SK-N-MC (cell line): Measurements from ENCODE around the gene CD276.

Experiments used
- DNase-seq: peaks from one replicate; pipeline ENCODE4 v3.0.0-alpha.2; 2011; ENCODE audit warnings: low read depth, low spot score
- H3K27ac ChIP-seq: fragments of 200-600 bp; sonication (generic); 2 replicates; pipeline ENCODE4 v1.5.1; 2016; ENCODE audit warnings: mixed run types
- H3K36me3 ChIP-seq: fragments of 200-600 bp; sonication (generic); 2 replicates; pipeline ENCODE4 v1.6.1; 2017; ENCODE audit warnings: antibody characterized with exemption, low read length, mixed read lengths; ENCODE audit not compliant: insufficient read depth
- H3K4me3 ChIP-seq: fragments of 200-600 bp; sonication (generic); 2 replicates; pipeline ENCODE4 v1.5.1; 2016
- H3K9ac ChIP-seq: fragments of 200-600 bp; sonication (generic); 2 replicates; pipeline ENCODE4 v1.8.0; 2017; ENCODE audit warnings: mixed run types, mixed read lengths; ENCODE audit not compliant: insufficient read length
- H3K9me3 ChIP-seq: fragments of 200-600 bp; sonication (generic); 2 replicates; pipeline ENCODE4 v1.6.1; 2017; ENCODE audit warnings: low read depth, mild to moderate bottlenecking, antibody characterized with exemption, low read length, moderate library complexity, mixed read lengths
- EZH2 ChIP-seq: fragments of 200-600 bp; sonication (generic); IDR thresholded peaks from one replicate; pipeline ENCODE4 v1.6.1; 2017; ENCODE audit warnings: antibody characterized with exemption
- FOXP2 ChIP-seq: optimal IDR thresholded peaks from 2 replicates; pipeline ENCODE3; 2011; ENCODE audit warnings: mild to moderate bottlenecking, moderate library complexity; ENCODE audit not compliant: insufficient read depth; ENCODE audit errors: extremely low read length, control extremely low read depth
- POLR2AphosphoS5 ChIP-seq: IDR thresholded peaks from 2 replicates; pipeline ENCODE4 v1.6.1; 2012; ENCODE audit warnings: mild to moderate bottlenecking, low read depth, low read length, borderline replicate concordance

Gene CD276

DNA sequence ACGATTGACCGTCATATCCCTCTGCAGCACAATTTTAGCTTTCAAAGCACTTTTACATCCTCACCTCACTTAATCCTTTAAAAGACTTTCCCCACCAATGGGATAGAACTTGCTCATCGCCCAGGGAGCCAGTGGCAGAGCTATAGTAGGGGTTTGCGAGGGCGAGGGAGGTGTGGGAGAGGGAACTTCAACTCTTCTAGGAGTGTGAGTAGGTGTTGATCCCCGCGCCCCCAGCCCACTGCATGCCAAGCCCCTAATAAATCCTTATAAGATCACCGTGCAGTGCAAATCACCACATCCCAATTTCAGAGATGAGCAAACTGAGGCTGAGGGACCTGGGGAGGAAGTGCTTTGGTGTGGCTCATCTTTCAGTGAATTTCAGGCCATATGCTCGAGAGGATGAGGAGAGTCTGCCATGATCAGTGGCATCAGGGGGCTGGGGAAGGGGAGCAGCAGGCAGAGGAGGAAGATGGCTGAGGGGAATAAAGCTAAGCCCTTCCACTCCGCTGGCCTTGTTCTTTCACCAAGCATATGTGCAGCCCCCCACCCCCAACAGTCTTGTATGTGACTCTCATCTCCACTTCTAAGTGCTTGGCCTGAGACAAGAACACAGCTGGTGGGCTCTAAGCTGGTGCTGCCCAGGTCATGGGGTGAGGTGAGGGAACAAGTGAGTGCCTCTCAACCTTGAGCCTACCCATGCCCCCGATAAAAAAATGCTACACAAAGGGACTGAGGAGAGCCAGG lies 63.8 kb downstream of the CD276 start:
- no peak for DNase-seq
- Histone ChIP-seq H3K9me3 (no peaks in the 10 kb centered on the region), H3K4me3 (no peak overlapping the region), H3K9ac (no peak overlapping the region), H3K36me3 (no peaks in the 10 kb centered on the region), H3K27ac (no peak overlapping the region)
- TF ChIP-seq EZH2 (no peak), FOXP2 (no peak), POLR2AphosphoS5 (no peak)

- no peak for TF ChIP-seq EZH2
- TF ChIP-seq FOXP2: no peak
- TF ChIP-seq POLR2AphosphoS5: no peak
- Histone ChIP-seq H3K4me3 (no peak overlapping the region), H3K9me3 (no peaks in the 10 kb centered on the region), H3K9ac (no peak overlapping the region), H3K27ac (no peak overlapping the region), H3K36me3 (no peaks in the 10 kb centered on the region)
- no peak for DNase-seq
Measured at GRCh38 chr15:73748730-73749129, 64.5 kb downstream of the CD276 start.

DNA sequence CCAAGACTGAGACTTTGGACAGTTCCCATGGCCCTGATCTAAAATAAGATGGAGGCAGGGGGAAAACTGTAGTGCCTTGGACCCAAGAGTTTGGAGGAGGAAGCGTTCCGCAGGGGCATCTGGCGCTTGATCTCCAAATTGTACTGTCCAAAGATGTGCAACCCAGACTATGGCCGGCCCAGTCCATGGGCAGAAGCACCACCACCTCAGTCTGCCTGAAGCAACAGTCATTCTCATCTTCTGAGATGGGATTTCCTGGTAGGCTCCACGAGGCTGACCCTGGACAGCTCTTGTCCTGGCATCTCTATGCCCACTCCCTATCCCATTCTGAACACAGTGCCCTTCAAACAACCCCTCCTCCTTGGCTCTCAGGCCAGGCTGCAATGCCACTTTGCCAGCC lies 65.3 kb downstream of the CD276 start:
- Histone ChIP-seq H3K27ac (no peak overlapping the region), H3K9ac (no peak overlapping the region), H3K4me3 (no peak overlapping the region), H3K9me3 (no peaks in the 10 kb centered on the region), H3K36me3 (no peaks in the 10 kb centered on the region)
- TF ChIP-seq FOXP2 (no peak), POLR2AphosphoS5 (no peak), EZH2 (no peak)
- no peak for DNase-seq

DNA sequence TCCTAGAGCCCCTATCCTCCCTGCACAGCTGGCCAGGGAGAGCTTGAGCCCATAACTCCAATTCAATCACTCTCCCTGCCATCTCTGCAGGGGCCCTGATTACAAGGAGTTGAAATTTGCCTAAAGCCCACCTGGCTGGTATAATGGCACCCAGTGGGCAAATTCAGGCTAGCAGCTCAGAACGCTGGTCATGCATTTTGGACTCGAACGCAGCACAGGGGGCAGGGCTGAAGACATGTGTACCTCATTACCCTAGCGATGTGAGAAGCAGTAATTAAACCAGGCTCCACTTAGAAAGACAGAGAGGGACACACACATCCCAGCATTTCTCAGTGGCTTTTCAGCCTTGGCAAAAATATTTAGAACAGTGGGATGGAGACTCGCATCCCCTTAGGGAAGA lies 65.8 kb downstream of the CD276 start:
- no peak for TF ChIP-seq FOXP2
- no peak for TF ChIP-seq EZH2
- no peak for TF ChIP-seq POLR2AphosphoS5
- Histone ChIP-seq H3K9me3 (no peaks in the 10 kb centered on the region), H3K4me3 (no peak overlapping the region), H3K27ac (no peak overlapping the region), H3K36me3 (no peaks in the 10 kb centered on the region), H3K9ac (no peak overlapping the region)
- DNase-seq: no peak

DNA sequence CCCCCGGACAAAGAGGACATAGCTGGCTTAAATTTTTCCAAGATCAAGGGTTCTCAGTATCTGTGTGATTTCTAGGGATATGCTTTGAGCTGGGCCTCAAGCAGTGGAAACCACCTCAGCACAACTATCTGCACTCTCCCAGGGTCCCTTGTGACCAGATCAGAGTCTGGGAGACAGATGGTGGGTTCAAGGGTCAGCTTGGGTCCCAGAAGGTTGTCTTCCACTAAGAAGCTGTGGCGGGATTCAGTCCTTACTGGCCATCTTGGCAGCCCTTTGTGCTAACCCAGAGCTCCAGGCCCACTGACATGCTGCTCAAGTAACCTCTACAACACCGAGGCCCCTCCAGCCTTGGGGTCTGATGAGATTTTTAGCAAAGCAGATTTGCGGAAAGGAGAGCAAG lies 66.3 kb downstream of the CD276 start:
- Histone ChIP-seq H3K4me3 (no peak overlapping the region), H3K27ac (no peak overlapping the region), H3K36me3 (no peaks in the 10 kb centered on the region), H3K9me3 (no peaks in the 10 kb centered on the region), H3K9ac (no peak overlapping the region)
- no peak for TF ChIP-seq EZH2
- DNase-seq: no peak

GRCh38 chr15:73750951-73751350 lies 66.8 kb downstream of the CD276 start:
- no peak overlapping the region for H3K9ac ChIP-seq
- no peak overlapping the region for H3K27ac ChIP-seq
- H3K36me3 ChIP-seq: no peaks in the 10 kb centered on the region
- DNase-seq: no peak
- H3K4me3 ChIP-seq: no peak overlapping the region
- H3K9me3 ChIP-seq: no peaks in the 10 kb centered on the region
- TF ChIP-seq EZH2: no peak
- no peak for TF ChIP-seq FOXP2
- no peak for TF ChIP-seq POLR2AphosphoS5

- Histone ChIP-seq H3K9me3 (no peaks in the 10 kb centered on the region), H3K9ac (no peak overlapping the region), H3K36me3 (no peaks in the 10 kb centered on the region), H3K27ac (no peak overlapping the region), H3K4me3 (no peak overlapping the region)
- no peak for TF ChIP-seq FOXP2
- no peak for TF ChIP-seq EZH2
- no peak for TF ChIP-seq POLR2AphosphoS5
- DNase-seq: no peak
Measured at GRCh38 chr15:73751511-73751898, 67.3 kb downstream of the CD276 start.

GRCh38 chr15:73751899-73752805 lies 68.0 kb downstream of the CD276 start:
- TF ChIP-seq POLR2AphosphoS5: no peak
- TF ChIP-seq FOXP2: no peak
- peak; percentile 94 for TF ChIP-seq EZH2
- H3K9ac ChIP-seq: no peak overlapping the region
- H3K36me3 ChIP-seq: no peaks in the 10 kb centered on the region
- DNase-seq: no peak
- H3K4me3 ChIP-seq: peak overlapping the region; percentile 68
- H3K9me3 ChIP-seq: no peaks in the 10 kb centered on the region
- no peak overlapping the region for H3K27ac ChIP-seq
